ENCODE results near the gene RASGRP2. TPM values are rescaled to one million over a fixed set of nuclear protein-coding genes. Genes with fewer than 3 reads are reported as not detected.

The RASGRP2 gene
- total RNA-seq, 2 donors from 2014 or later: 0.86 to 1.9 TPM

GRCh38 chr11:64695548-64695947 lies 48.4 kb downstream of the RASGRP2 start:
- TF ChIP-seq, protein P1, sequence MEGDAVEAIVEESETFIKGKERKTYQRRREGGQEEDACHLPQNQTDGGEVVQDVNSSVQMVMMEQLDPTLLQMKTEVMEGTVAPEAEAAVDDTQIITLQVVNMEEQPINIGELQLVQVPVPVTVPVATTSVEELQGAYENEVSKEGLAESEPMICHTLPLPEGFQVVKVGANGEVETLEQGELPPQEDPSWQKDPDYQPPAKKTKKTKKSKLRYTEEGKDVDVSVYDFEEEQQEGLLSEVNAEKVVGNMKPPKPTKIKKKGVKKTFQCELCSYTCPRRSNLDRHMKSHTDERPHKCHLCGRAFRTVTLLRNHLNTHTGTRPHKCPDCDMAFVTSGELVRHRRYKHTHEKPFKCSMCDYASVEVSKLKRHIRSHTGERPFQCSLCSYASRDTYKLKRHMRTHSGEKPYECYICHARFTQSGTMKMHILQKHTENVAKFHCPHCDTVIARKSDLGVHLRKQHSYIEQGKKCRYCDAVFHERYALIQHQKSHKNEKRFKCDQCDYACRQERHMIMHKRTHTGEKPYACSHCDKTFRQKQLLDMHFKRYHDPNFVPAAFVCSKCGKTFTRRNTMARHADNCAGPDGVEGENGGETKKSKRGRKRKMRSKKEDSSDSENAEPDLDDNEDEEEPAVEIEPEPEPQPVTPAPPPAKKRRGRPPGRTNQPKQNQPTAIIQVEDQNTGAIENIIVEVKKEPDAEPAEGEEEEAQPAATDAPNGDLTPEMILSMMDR (conservative IDR thresholded peaks at IDR 0.05): no peak
- 85 to 100% methylated on average over 2 to 5 of the region's 5 CpGs for WGBS, 2 experiments (ENCODE audit: insufficient coverage in 1 of 2, insufficient read length in 1 of 2)
- peaks cover 89% of the 10 kb centered on the region for H3K27me3 Mint-ChIP-seq (ENCODE audit: insufficient read depth)
- no peak overlapping the region for H3K4me3 Mint-ChIP-seq
- H3K9me3 ChIP-seq (ENCODE audit: control insufficient read depth, low read length): no peaks in the 10 kb centered on the region
- H3K4me1 ChIP-seq (ENCODE audit: control insufficient read depth, insufficient read depth, low read length): no peaks in the 10 kb centered on the region
- H3K4me3 ChIP-seq (ENCODE audit: low read length): no peak overlapping the region
- no peaks in the 10 kb centered on the region for H3K36me3 Mint-ChIP-seq (ENCODE audit: low read depth)
- H3K27ac Mint-ChIP-seq: no peak overlapping the region
- no peaks in the 10 kb centered on the region for H3K36me3 ChIP-seq (ENCODE audit: control insufficient read depth, insufficient read depth, low read length)
- peaks cover 44% of the 10 kb centered on the region for H3K27me3 ChIP-seq (ENCODE audit: control insufficient read depth, insufficient read depth, low read length, poor library complexity, severe bottlenecking)
- H3K4me1 Mint-ChIP-seq: no peaks in the 10 kb centered on the region
- H3K9me3 Mint-ChIP-seq: no peaks in the 10 kb centered on the region
- no peak overlapping the region for H3K9ac ChIP-seq (ENCODE audit: extremely low read depth, low read length, poor library complexity, severe bottlenecking)
- DNase-seq: no peak
- H3K27ac ChIP-seq (ENCODE audit: low read depth, low read length): no peak overlapping the region

GRCh38 chr11:64694821-64695365 lies 49.0 kb downstream of the RASGRP2 start:
- H3K4me3 Mint-ChIP-seq: no peak overlapping the region
- Histone ChIP-seq H3K4me3 (ENCODE audit: low read length) (no peak overlapping the region), H3K27ac (ENCODE audit: low read depth, low read length) (peak overlapping the region; percentile 46), H3K27me3 (ENCODE audit: control insufficient read depth, insufficient read depth, low read length, poor library complexity, severe bottlenecking) (peaks cover 44% of the 10 kb centered on the region), H3K4me1 (ENCODE audit: control insufficient read depth, insufficient read depth, low read length) (no peaks in the 10 kb centered on the region), H3K9ac (ENCODE audit: extremely low read depth, low read length, poor library complexity, severe bottlenecking) (no peak overlapping the region), H3K9me3 (ENCODE audit: control insufficient read depth, low read length) (no peaks in the 10 kb centered on the region), H3K36me3 (ENCODE audit: control insufficient read depth, insufficient read depth, low read length) (no peaks in the 10 kb centered on the region)
- DNase-seq: peak; percentile 75
- TF ChIP-seq, protein P1 (conservative IDR thresholded peaks at IDR 0.05): no peak
- WGBS, 2 experiments (ENCODE audit: insufficient coverage in 1 of 2, insufficient read length in 1 of 2): 23 to 51% methylated on average over 4 to 5 of the region's 5 CpGs
- no peak overlapping the region for H3K27ac Mint-ChIP-seq
- no peaks in the 10 kb centered on the region for H3K36me3 Mint-ChIP-seq (ENCODE audit: low read depth)
- H3K4me1 Mint-ChIP-seq: no peaks in the 10 kb centered on the region
- H3K9me3 Mint-ChIP-seq: no peaks in the 10 kb centered on the region
- peaks cover 84% of the 10 kb centered on the region for H3K27me3 Mint-ChIP-seq (ENCODE audit: insufficient read depth)

GRCh38 chr11:64694026-64694755 lies 49.8 kb downstream of the RASGRP2 start:
- Mint-ChIP-seq H3K27ac (no peak overlapping the region), H3K27me3 (ENCODE audit: insufficient read depth) (peaks cover 83% of the 10 kb centered on the region), H3K9me3 (no peaks in the 10 kb centered on the region), H3K4me3 (no peak overlapping the region), H3K4me1 (no peaks in the 10 kb centered on the region), H3K36me3 (ENCODE audit: low read depth) (no peaks in the 10 kb centered on the region)
- DNase-seq: no peak
- WGBS, 2 experiments (ENCODE audit: insufficient coverage in 1 of 2, insufficient read length in 1 of 2): 81 to 89% methylated on average over 3 to 4 of the region's 4 CpGs
- H3K27me3 ChIP-seq (ENCODE audit: control insufficient read depth, insufficient read depth, low read length, poor library complexity, severe bottlenecking): peaks cover 44% of the 10 kb centered on the region
- no peaks in the 10 kb centered on the region for H3K9me3 ChIP-seq (ENCODE audit: control insufficient read depth, low read length)
- no peaks in the 10 kb centered on the region for H3K36me3 ChIP-seq (ENCODE audit: control insufficient read depth, insufficient read depth, low read length)
- H3K9ac ChIP-seq (ENCODE audit: extremely low read depth, low read length, poor library complexity, severe bottlenecking): no peak overlapping the region
- TF ChIP-seq, protein P1 (conservative IDR thresholded peaks at IDR 0.05): no peak
- no peak overlapping the region for H3K4me3 ChIP-seq (ENCODE audit: low read length)
- no peak overlapping the region for H3K27ac ChIP-seq (ENCODE audit: low read depth, low read length)
- H3K4me1 ChIP-seq (ENCODE audit: control insufficient read depth, insufficient read depth, low read length): no peaks in the 10 kb centered on the region
